GM21423 (cell line): ENCODE data around the gene SLC38A10.

Source experiments
- ATAC-seq: cut with Tn5 transposase; IDR thresholded peaks from one replicate; pipeline ENCODE4 v1.9.1; 2021; ENCODE audit warnings: mild to moderate bottlenecking, moderate library complexity; ENCODE audit not compliant: unreplicated experiment

Gene SLC38A10

GRCh38 chr17:81244358-81245023 lies 50.6 kb downstream of the SLC38A10 start:
- no peak for ATAC-seq

DNA sequence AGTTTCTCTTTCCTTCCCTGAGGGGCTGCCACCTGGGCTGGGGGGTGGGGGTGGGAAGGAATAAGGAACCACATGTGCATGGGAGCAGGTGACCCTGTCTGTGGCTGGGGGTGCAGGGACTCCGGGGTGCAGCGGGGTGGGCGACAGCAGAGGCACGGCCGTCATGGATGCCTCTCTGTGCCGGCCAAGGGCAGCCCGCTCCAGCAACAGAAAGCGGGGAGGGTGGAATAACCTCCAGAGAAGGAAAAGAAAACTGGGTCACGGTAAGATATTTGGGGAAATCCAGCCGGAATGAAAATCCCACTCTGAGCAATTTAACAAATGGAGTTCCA lies 51.8 kb downstream of the SLC38A10 start:
- no peak for ATAC-seq

- ATAC-seq: no peak
These were observed 52.4 kb downstream of the SLC38A10 start for GRCh38 chr17:81242421-81243332.

GRCh38 chr17:81241648-81242420 lies 53.3 kb downstream of the SLC38A10 start:
- no peak for ATAC-seq

GRCh38 chr17:81241203-81241602 lies 53.9 kb downstream of the SLC38A10 start:
- no peak for ATAC-seq

GRCh38 chr17:81240761-81241160 lies 54.3 kb downstream of the SLC38A10 start:
- ATAC-seq: no peak

- ATAC-seq: no peak
These were observed 55.2 kb downstream of the SLC38A10 start for GRCh38 chr17:81239714-81240555.

DNA sequence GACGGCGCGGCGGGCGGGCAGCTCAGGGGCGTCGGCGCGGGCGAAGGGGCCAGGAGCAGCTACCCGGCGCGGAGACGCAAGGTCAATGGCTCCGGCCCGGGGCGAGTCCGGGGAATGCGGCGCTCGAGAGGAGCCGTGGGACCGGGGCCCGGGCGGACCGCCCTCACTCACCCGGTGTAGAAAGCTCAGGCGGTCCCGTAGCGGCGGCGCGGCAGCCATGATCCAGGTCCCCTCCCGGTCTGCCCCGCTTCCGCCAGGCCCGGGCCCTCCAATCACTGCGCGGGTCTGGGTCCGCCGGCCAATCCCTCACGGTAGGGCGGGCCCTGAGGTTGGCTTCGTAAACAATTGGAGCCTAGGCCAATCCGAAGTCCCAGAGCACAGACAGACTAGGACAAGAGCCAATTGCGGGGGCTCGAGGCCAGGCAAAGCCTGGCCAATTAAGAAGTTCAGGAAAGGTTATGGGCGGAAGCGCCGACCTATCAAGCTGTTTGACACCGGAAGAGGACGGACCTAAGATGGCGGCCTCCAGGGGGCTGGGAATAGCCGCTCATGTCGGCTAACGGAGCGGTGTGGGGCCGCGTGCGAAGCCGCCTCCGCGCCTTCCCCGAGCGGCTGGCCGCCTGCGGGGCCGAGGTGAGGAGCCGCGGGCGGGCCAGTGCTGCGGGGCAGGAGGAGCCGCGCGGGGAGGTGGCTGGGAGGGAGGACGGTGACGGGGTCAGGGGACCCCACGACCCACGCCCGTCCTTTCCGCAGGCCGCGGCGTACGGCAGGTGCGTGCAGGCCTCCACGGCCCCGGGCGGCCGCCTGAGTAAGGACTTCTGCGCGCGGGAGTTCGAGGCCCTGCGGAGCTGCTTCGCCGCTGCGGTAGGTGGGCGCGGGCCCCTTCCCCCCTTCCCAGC lies 56.0 kb downstream of the SLC38A10 start, which contains the start of the genes NDUFAF8 and TEPSIN:
Gene NDUFAF8, plus strand, starts transcription at position 504 of the 899 bp plus-strand sequence. Its CDS starts 46 bp downstream, at position 550.
Gene TEPSIN, minus strand, starts transcription at position 241 of the 899 bp plus-strand sequence. Its CDS starts 22 bp downstream, at position 219.
- peak; percentile 89 for ATAC-seq

DNA sequence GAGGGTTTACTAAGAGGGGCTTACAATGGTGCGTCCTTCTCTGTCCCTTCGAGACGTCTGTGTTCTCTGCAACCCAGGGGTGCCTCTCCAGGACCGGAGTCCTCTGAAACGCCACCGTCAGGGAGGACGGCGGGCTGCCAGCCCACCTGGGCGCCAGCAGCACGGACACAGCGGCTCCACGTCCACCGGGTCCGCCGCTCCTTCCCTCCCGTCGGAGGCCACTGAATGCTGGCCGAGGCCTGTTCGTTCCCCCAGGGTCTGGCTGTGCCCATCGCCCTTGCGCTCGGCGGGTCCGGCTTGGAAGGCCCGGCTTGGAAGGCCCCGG lies 56.7 kb downstream of the SLC38A10 start:
- ATAC-seq: no peak

GRCh38 chr17:81237591-81238489 lies 57.3 kb downstream of the SLC38A10 start:
- ATAC-seq: no peak

DNA sequence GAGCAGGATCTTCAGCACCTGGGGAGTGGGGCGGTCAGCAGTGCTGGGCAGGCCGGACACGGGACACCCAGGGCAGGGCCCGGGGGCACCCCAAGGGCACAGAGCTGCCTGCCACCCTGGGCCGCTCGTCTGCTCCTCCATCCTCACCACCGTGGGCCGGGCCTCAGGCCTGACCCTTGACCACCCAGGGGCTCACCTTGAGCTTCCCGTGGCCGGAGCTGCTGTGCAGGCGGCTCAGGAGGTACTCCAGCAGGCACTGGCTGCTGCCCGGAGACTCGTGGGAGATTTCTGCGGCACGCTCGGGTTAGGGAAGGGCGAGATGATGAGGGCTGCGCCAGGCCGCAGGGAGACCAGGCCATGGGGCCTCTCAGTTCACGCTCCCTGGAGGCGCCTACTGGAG lies 58.3 kb downstream of the SLC38A10 start:
- ATAC-seq: no peak

DNA sequence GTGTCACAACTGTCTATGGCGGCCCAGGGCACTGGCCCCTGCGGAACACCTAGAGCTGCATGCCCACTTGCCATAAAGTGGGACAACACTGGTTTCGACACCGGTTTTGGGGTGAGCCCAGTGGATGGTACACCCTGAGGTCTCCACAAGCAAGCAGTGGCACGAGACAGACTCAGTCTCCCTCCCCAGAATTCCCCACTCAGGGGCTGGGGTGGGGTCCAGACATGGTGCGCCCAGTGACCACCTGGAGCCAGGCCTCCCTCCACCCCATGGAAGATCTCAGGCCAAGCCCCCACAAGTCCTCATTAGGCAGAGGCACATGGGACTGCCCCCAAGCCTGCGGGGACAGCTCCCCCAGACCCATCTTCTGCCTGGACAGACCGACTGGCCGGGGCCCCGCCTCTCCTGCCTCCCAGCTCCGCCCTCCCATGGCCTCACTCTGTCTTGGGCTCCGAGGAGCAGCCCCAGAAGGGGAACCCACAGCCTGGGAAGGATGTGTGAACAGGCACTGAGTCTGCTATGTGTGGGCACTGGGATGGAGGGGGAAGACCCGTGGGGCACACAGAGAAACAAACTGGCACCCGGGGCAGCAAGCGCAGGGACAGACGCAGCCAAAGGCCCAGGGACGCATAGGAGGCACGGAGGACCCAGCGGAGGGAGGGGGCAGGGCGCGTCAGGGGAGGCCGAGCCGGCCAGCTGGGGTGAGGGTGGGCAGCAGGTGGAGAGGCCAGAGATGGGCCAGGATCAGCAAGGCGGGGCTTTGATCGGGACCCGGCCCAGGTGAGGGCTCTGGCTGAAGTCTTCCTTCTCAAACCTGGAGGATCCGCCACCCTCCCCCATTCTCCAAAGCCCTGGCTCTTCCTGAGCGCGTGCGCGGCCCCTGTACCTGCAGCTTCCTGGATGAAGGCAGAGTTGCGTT lies 59.0 kb downstream of the SLC38A10 start:
- no peak for ATAC-seq

DNA sequence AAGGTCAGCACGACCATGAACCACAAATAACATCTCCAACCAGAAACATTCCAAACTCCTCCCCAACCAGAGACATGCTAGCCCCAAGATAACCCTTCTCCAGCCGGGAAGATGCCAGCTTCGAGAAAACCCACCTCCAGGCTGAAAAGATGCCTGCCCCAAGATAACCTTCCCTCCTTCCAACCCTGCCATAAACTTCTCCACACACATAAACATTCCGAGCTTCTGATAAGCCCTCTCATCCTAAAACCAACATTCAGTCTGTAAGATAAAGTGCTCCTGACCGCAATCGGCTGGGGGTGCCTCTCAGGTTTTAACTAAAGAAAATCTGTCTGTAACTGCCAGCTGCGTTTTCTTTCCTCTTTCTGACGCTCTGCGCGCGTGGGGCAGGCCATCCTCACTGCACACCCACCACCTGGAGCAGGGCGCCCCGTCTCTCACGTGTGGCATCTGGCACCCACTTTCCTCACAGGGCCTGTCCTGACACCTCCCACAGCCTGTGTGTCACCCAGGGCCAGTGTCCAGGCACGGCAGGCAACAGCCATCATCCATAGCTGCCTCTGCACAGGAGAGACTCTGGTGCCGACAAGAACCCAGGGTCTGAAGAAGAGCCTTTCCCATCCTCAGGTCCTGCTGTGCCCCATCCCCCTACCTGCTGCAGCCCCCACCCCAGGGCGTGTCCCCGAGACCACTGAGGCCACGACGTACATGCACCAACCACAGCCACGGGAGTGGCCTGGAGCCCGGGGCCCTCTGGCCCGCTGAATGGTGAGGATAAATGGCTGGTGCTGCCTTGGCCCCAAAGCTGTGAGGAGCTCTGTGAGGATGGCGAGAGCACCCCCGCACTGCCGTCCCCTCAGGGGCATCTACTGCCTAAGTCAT lies 59.9 kb downstream of the SLC38A10 start:
- no peak for ATAC-seq

DNA sequence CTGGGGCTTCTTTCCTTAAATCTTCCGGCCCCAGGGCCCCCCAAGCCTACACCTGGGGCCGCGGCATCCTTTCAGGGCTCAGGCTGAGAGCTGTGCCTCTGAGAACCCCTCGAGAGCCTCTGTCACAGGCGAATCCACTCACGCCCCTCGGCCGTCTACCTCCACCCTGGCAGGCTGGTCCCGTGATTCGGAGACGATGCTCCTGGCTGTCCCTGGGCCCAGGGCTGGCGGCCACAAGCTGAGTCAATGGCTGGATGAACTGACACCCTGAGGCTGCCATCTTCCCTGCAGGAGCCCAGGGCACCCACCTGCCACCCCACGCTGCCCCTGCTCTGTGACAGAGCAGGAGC lies 60.6 kb downstream of the SLC38A10 start:
- ATAC-seq: no peak

- ATAC-seq: no peak
These were observed 61.1 kb downstream of the SLC38A10 start for GRCh38 chr17:81233811-81234505.

- no peak for ATAC-seq
These were observed 61.8 kb downstream of the SLC38A10 start for GRCh38 chr17:81233316-81233715.
